GM23338 (cell line): Measurements from ENCODE around the gene IFT52. TPM values are rescaled to one million over a fixed set of nuclear protein-coding genes. Genes with fewer than 3 reads are reported as not detected.

Source experiments
- ATAC-seq: fragments of 200-7000 bp; cut with Tn5 transposase; 3 replicates; pipeline ENCODE4 v1.9.1; 2020
- DNase-seq: peaks from one replicate; pipeline ENCODE4 v3.0.0-alpha.2; 2015; ENCODE audit warnings: low spot score
- H2AFZ ChIP-seq: fragments of 200-600 bp; sonication (generic); 2 replicates; pipeline ENCODE4 v1.8.0; 2016; ENCODE audit warnings: antibody characterized with exemption, mild to moderate bottlenecking, moderate library complexity
- H3F3A ChIP-seq: fragments of 200-600 bp; sonication (generic); replicated peaks from 2 replicates; pipeline ENCODE4 v1.8.0; 2017; ENCODE audit warnings: antibody characterized with exemption, mixed run types, low read depth
- H3K27ac ChIP-seq: fragments of 200-600 bp; sonication (generic); 2 replicates; pipeline ENCODE4 v1.6.1; 2016; ENCODE audit warnings: low read depth
- H3K27me3 ChIP-seq: fragments of 200-600 bp; sonication (generic); 2 replicates; pipeline ENCODE4 v1.8.0; 2016; ENCODE audit warnings: mild to moderate bottlenecking, mixed run types, moderate library complexity; ENCODE audit not compliant: insufficient read depth
- H3K36me3 ChIP-seq: fragments of 200-600 bp; sonication (generic); 2 replicates; pipeline ENCODE4 v1.8.0; 2016; ENCODE audit warnings: mild to moderate bottlenecking; ENCODE audit not compliant: insufficient read depth
- H3K4me1 ChIP-seq: fragments of 200-600 bp; sonication (generic); 2 replicates; pipeline ENCODE4 v1.8.0; 2016; ENCODE audit warnings: mild to moderate bottlenecking, moderate library complexity; ENCODE audit not compliant: insufficient read depth
- H3K4me2 ChIP-seq: fragments of 200-600 bp; sonication (generic); 2 replicates; pipeline ENCODE4 v1.7.1; 2017; ENCODE audit warnings: mixed run types
- H3K4me3 ChIP-seq: fragments of 200-600 bp; sonication (generic); 2 replicates; pipeline ENCODE4 v1.6.1; 2016; ENCODE audit warnings: mixed run types
- H3K79me2 ChIP-seq: fragments of 200-600 bp; sonication (generic); replicated peaks from 2 replicates; pipeline ENCODE4 v1.8.0; 2017; ENCODE audit warnings: mild to moderate bottlenecking; ENCODE audit not compliant: insufficient read depth
- H3K9me2 ChIP-seq: fragments of 200-600 bp; sonication (generic); 2 replicates; pipeline ENCODE4 v1.8.0; 2017; ENCODE audit not compliant: insufficient read depth
- H4K20me1 ChIP-seq: fragments of 200-600 bp; sonication (generic); replicated peaks from 2 replicates; pipeline ENCODE4 v1.8.0; 2017; ENCODE audit warnings: mild to moderate bottlenecking; ENCODE audit not compliant: insufficient read depth
- H3K27ac Mint-ChIP-seq: 2 replicates; pipeline ENCODE4 v1.8.0; 2020; ENCODE audit warnings: inconsistent platforms, mild to moderate bottlenecking, moderate library complexity, mixed read lengths
- H3K27me3 Mint-ChIP-seq: 3 replicates; pipeline ENCODE4 v1.8.0; 2022; ENCODE audit warnings: low read depth, mild to moderate bottlenecking, moderate library complexity, mixed read lengths, inconsistent platforms; ENCODE audit not compliant: insufficient read depth, poor library complexity
- H3K36me3 Mint-ChIP-seq: 3 replicates; pipeline ENCODE4 v1.8.0; 2021; ENCODE audit warnings: low read depth, mild to moderate bottlenecking, inconsistent platforms, moderate library complexity, mixed read lengths
- H3K4me1 Mint-ChIP-seq: 3 replicates; pipeline ENCODE4 v1.8.0; 2020; ENCODE audit warnings: mild to moderate bottlenecking, inconsistent platforms, mixed read lengths
- H3K4me3 Mint-ChIP-seq: 3 replicates; pipeline ENCODE4 v1.8.0; 2021; ENCODE audit warnings: moderate library complexity, mild to moderate bottlenecking, inconsistent platforms, mixed read lengths
- H3K9me3 Mint-ChIP-seq: 3 replicates; pipeline ENCODE4 v1.8.0; 2020; ENCODE audit warnings: moderate library complexity, mild to moderate bottlenecking, inconsistent platforms, mixed read lengths
- CREB1 ChIP-seq: fragments of 250-450 bp; sonication (Bioruptor Pico); IDR thresholded peaks from 2 replicates; pipeline ENCODE4 v1.5.0; 2020; ENCODE audit warnings: low read depth, mild to moderate bottlenecking, moderate library complexity
- ETS1 ChIP-seq: IDR thresholded peaks from 2 replicates; pipeline ENCODE4 v1.6.1; 2016; ENCODE audit warnings: antibody characterized with exemption
- EZH2 ChIP-seq: fragments of 200-600 bp; sonication (generic); IDR thresholded peaks from one replicate; pipeline ENCODE4 v1.8.0; 2017; ENCODE audit warnings: antibody characterized with exemption, mild to moderate bottlenecking, low read depth; ENCODE audit not compliant: unreplicated experiment
- EZH2phosphoT487 ChIP-seq: fragments of 200-600 bp; sonication (generic); IDR thresholded peaks from one replicate; pipeline ENCODE4 v1.8.1; 2018; ENCODE audit warnings: antibody characterized with exemption; ENCODE audit not compliant: unreplicated experiment
- JUNB ChIP-seq: IDR thresholded peaks from one replicate; pipeline ENCODE4 v1.6.1; 2016; ENCODE audit warnings: antibody characterized with exemption; ENCODE audit not compliant: unreplicated experiment
- NANOG ChIP-seq: IDR thresholded peaks from 2 replicates; pipeline ENCODE4 v1.6.1; 2016; ENCODE audit warnings: antibody characterized with exemption, borderline replicate concordance
- POLR2AphosphoS5 ChIP-seq: IDR thresholded peaks from 2 replicates; pipeline ENCODE4 v1.6.1; 2016; ENCODE audit warnings: antibody characterized with exemption, low read depth
- REST ChIP-seq: IDR thresholded peaks from one replicate; pipeline ENCODE4 v1.6.1; 2018; ENCODE audit warnings: antibody characterized with exemption; ENCODE audit not compliant: unreplicated experiment
- STAT1 ChIP-seq: IDR thresholded peaks from one replicate; pipeline ENCODE4 v1.6.1; 2016; ENCODE audit warnings: antibody characterized with exemption; ENCODE audit not compliant: unreplicated experiment
- ZNF114 ChIP-seq: fragments of 250-450 bp; sonication (Bioruptor Pico); IDR thresholded peaks from 2 replicates; pipeline ENCODE4 v1.5.0; 2020; ENCODE audit warnings: mild to moderate bottlenecking, moderate library complexity
- ZNF331 ChIP-seq: fragments of 250-450 bp; sonication (Bioruptor Pico); IDR thresholded peaks from 2 replicates; pipeline ENCODE4 v1.5.0; 2020; ENCODE audit warnings: low read depth, mild to moderate bottlenecking, moderate library complexity
- polyA plus RNA-seq: library from polyadenylated mRNA; unstranded; fragments of >200 nt; fragmentation: Nextera tagmentation; extraction: Ambion mirVana; gene quantifications from 2 replicates; pipeline ENCODE4 v1.2.1, GENCODE V29; 2016
- total RNA-seq: library from RNA; depleted of rRNA; stranded (reverse); fragments of >200 nt; shearing (Covaris generic); gene quantifications from 2 replicates; pipeline ENCODE4 v1.2.3, GENCODE V29; 2014
- TF ChIP-seq, protein P1 (sequence below), 2 experiments: fragments of 200-600 bp in 1 of 2; sonication (generic) in 1 of 2; conservative IDR thresholded peaks; 2 replicates each; pipeline versions ENCODE4 v1.5.1 to v1.6.1; 2016 to 2017; ENCODE audit warnings: antibody characterized with exemption in 2 of 2, low read depth in 2 of 2, mild to moderate bottlenecking in 2 of 2, moderate library complexity in 1 of 2
- TF ChIP-seq, protein P2 (sequence below): fragments of 250-450 bp; sonication (Bioruptor Pico); IDR thresholded peaks from 2 replicates; pipeline ENCODE4 v1.5.0; 2020; ENCODE audit warnings: mild to moderate bottlenecking, moderate library complexity

IFT52 gene
- total and polyA plus RNA-seq, 2 experiments from 2014 or later, result 30.4 to 39.8 TPM

DNA sequence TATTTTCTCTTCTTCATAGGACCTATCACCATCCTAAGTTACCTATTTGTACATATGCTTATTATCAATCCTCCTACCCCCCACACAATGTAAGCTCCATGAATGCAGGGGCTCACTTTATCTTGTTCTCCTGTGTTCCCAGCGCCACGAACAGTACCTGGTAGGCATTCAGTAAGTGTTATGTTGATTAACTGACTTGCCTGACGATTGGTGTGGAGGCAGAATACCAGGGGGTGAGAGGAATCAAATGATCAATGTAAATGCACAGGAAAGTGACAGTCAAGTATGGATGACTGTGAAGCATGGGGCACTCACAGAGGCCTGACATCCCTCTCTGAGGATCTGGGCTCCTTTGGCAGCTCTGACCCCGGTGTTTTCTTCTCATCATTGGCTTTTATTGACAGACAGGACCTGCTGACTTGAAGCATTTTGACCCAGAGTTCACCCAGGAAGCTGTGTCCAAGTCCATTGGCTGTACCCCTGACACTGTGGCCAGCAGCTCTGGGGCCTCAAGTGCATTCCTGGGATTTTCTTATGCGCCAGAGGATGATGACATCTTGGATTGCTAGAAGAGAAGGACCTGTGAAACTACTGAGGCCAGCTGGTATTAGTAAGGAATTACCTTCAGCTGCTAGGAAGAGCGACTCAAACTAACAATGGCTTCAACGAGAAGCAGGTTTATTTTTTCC, 6.1 kb upstream of the IFT52 start:
- ATAC-seq (peak; percentile 73), DNase-seq (peak; percentile 22)
- H3K27me3 ChIP-seq, result no peaks in the 10 kb centered on the region
- H3K9me2 ChIP-seq, result no peaks in the 10 kb centered on the region
- no peak overlapping the region for H3K4me2 ChIP-seq
- Mint-ChIP-seq H3K27ac (peak overlapping the region; percentile 32; the same call in 1 of the 2 replicates), H3K4me1 (peaks cover 11% of the 10 kb centered on the region; the same call in 2 of the 3 replicates), H3K9me3 (no peaks in the 10 kb centered on the region), H3K36me3 (no peaks in the 10 kb centered on the region), H3K27me3 (peaks cover 2% of the 10 kb centered on the region), H3K4me3 (no peak overlapping the region)
- peak overlapping the region; percentile 19; the same call in 1 of the 2 replicates for H2AFZ ChIP-seq
- H3F3A ChIP-seq, result no peaks in the 10 kb centered on the region
- no peaks in the 10 kb centered on the region for H3K36me3 ChIP-seq
- H3K27ac ChIP-seq, result no peak overlapping the region
- H4K20me1 ChIP-seq, result no peaks in the 10 kb centered on the region
- TF ChIP-seq, protein P1, sequence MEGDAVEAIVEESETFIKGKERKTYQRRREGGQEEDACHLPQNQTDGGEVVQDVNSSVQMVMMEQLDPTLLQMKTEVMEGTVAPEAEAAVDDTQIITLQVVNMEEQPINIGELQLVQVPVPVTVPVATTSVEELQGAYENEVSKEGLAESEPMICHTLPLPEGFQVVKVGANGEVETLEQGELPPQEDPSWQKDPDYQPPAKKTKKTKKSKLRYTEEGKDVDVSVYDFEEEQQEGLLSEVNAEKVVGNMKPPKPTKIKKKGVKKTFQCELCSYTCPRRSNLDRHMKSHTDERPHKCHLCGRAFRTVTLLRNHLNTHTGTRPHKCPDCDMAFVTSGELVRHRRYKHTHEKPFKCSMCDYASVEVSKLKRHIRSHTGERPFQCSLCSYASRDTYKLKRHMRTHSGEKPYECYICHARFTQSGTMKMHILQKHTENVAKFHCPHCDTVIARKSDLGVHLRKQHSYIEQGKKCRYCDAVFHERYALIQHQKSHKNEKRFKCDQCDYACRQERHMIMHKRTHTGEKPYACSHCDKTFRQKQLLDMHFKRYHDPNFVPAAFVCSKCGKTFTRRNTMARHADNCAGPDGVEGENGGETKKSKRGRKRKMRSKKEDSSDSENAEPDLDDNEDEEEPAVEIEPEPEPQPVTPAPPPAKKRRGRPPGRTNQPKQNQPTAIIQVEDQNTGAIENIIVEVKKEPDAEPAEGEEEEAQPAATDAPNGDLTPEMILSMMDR (conservative IDR thresholded peaks at IDR 0.05; ENCODE audit: low read depth in 2 of 2), result no peak
- TF ChIP-seq EZH2phosphoT487 (no peak), NANOG (no peak), REST (no peak), CREB1 (CRISPR knock-in tag) (no peak), ZNF114 (CRISPR knock-in tag) (no peak), EZH2 (no peak), ZNF331 (CRISPR knock-in tag) (no peak), JUNB (no peak), STAT1 (no peak), ETS1 (no peak), POLR2AphosphoS5 (no peak)
- TF ChIP-seq, protein P2, sequence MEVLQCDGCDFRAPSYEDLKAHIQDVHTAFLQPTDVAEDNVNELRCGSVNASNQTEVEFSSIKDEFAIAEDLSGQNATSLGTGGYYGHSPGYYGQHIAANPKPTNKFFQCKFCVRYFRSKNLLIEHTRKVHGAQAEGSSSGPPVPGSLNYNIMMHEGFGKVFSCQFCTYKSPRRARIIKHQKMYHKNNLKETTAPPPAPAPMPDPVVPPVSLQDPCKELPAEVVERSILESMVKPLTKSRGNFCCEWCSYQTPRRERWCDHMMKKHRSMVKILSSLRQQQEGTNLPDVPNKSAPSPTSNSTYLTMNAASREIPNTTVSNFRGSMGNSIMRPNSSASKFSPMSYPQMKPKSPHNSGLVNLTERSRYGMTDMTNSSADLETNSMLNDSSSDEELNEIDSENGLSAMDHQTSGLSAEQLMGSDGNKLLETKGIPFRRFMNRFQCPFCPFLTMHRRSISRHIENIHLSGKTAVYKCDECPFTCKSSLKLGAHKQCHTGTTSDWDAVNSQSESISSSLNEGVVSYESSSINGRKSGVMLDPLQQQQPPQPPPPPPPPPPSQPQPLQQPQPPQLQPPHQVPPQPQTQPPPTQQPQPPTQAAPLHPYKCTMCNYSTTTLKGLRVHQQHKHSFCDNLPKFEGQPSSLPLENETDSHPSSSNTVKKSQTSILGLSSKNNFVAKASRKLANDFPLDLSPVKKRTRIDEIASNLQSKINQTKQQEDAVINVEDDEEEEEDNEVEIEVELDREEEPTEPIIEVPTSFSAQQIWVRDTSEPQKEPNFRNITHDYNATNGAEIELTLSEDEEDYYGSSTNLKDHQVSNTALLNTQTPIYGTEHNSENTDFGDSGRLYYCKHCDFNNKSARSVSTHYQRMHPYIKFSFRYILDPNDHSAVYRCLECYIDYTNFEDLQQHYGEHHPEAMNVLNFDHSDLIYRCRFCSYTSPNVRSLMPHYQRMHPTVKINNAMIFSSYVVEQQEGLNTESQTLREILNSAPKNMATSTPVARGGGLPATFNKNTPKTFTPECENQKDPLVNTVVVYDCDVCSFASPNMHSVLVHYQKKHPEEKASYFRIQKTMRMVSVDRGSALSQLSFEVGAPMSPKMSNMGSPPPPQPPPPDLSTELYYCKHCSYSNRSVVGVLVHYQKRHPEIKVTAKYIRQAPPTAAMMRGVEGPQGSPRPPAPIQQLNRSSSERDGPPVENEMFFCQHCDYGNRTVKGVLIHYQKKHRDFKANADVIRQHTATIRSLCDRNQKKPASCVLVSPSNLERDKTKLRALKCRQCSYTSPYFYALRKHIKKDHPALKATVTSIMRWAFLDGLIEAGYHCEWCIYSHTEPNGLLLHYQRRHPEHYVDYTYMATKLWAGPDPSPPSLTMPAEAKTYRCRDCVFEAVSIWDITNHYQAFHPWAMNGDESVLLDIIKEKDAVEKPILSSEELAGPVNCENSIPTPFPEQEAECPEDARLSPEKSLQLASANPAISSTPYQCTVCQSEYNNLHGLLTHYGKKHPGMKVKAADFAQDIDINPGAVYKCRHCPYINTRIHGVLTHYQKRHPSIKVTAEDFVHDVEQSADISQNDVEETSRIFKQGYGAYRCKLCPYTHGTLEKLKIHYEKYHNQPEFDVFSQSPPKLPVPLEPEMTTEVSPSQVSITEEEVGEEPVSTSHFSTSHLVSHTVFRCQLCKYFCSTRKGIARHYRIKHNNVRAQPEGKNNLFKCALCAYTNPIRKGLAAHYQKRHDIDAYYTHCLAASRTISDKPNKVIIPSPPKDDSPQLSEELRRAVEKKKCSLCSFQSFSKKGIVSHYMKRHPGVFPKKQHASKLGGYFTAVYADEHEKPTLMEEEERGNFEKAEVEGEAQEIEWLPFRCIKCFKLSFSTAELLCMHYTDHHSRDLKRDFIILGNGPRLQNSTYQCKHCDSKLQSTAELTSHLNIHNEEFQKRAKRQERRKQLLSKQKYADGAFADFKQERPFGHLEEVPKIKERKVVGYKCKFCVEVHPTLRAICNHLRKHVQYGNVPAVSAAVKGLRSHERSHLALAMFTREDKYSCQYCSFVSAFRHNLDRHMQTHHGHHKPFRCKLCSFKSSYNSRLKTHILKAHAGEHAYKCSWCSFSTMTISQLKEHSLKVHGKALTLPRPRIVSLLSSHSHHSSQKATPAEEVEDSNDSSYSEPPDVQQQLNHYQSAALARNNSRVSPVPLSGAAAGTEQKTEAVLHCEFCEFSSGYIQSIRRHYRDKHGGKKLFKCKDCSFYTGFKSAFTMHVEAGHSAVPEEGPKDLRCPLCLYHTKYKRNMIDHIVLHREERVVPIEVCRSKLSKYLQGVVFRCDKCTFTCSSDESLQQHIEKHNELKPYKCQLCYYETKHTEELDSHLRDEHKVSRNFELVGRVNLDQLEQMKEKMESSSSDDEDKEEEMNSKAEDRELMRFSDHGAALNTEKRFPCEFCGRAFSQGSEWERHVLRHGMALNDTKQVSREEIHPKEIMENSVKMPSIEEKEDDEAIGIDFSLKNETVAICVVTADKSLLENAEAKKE (CRISPR knock-in tag), result no peak
- no peaks in the 10 kb centered on the region for H3K79me2 ChIP-seq
- H3K4me3 ChIP-seq, result no peak overlapping the region
- H3K4me1 ChIP-seq, result 0 out of 2 replicates have a peak, but pooled peaks cover 8% of the 10 kb centered on the region
